H1 (cell line): ENCODE measurements around the gene GPC3. TPM values are rescaled to one million over a fixed set of nuclear protein-coding genes. Genes with fewer than 3 reads are reported as not detected.

Source experiments
- CTCF ChIA-PET: fragments of 300-600 bp; sonication (Branson Sonifier 250); formaldehyde crosslinking; loops from one replicate; lab custom pipeline; 2021; ENCODE audit not compliant: partially characterized antibody; lab: Charles Lee
- POLR2A ChIA-PET: fragments of 300-600 bp; sonication (Branson Sonifier 250); formaldehyde crosslinking; loops from one replicate; lab custom pipeline; 2021; ENCODE audit warnings: inconsistent platforms; ENCODE audit not compliant: partially characterized antibody; lab: Charles Lee
- DNase-seq, 2 experiments: peaks; one replicate each; pipeline versions ENCODE4 v3.0.0 to v3.0.0-alpha.2; 2010 to 2022; ENCODE audit warnings: low spot score in 2 of 2, low read depth in 1 of 2, mixed read lengths in 1 of 2
- FAIRE-seq: peaks from 2 replicates; lab custom pipeline; 2011; peaks lifted over from hg19 to GRCh38; lab: Jason Lieb, UNC
- H2AFZ ChIP-seq: 2 replicates; pipeline ENCODE4 v1.8.1; 2012; ENCODE audit warnings: low read length, inconsistent platforms
- H2AK5ac ChIP-seq: 2 replicates; pipeline ENCODE4 v1.6.1; 2013; ENCODE audit warnings: low read depth, low read length
- H2BK120ac ChIP-seq: replicated peaks from 2 replicates; pipeline ENCODE3; 2013; ENCODE audit warnings: low read depth, low read length, inconsistent platforms
- H2BK12ac ChIP-seq: 2 replicates; pipeline ENCODE4 v1.6.1; 2013; ENCODE audit warnings: low read depth, low read length
- H2BK15ac ChIP-seq: 2 replicates; pipeline ENCODE4 v1.6.1; 2013; ENCODE audit warnings: low read length
- H2BK20ac ChIP-seq: 2 replicates; pipeline ENCODE4 v1.6.1; 2013; ENCODE audit warnings: low read length
- H2BK5ac ChIP-seq: 2 replicates; pipeline ENCODE4 v1.6.1; 2013; ENCODE audit warnings: low read depth, low read length
- H3K14ac ChIP-seq: 2 replicates; pipeline ENCODE4 v1.6.1; 2013; ENCODE audit warnings: inconsistent platforms; ENCODE audit not compliant: insufficient read length
- H3K18ac ChIP-seq: 2 replicates; pipeline ENCODE4 v1.6.1; 2013; ENCODE audit warnings: low read length; ENCODE audit errors: extremely low read depth
- H3K23ac ChIP-seq: 2 replicates; pipeline ENCODE4 v1.6.1; 2013; ENCODE audit warnings: inconsistent platforms; ENCODE audit not compliant: insufficient read length
- H3K23me2 ChIP-seq: 2 replicates; pipeline ENCODE4 v1.6.1; 2013; ENCODE audit warnings: low read depth, low read length
- H3K27ac ChIP-seq: 2 replicates; pipeline ENCODE4 v1.6.1; 2011; ENCODE audit warnings: low read depth, low read length, inconsistent platforms
- H3K27me3 ChIP-seq, 4 experiments: replicated peaks in 1 of 4; 1 replicate in 1 of 4; 2 replicates in 3 of 4; pipeline versions ENCODE4 v1.6.1 to v1.8.1; 2011 to 2013; ENCODE audit warnings: low read length in 3 of 4, mild to moderate bottlenecking in 3 of 4, inconsistent platforms in 2 of 4, mixed read lengths in 2 of 4, moderate library complexity in 1 of 4; ENCODE audit not compliant: control insufficient read depth in 3 of 4, insufficient read depth in 3 of 4; ENCODE audit errors: extremely low read depth in 1 of 4
- H3K36me3 ChIP-seq, 4 experiments: 2 replicates each; pipeline versions ENCODE4 v1.6.1 to v1.8.1; 2011 to 2013; ENCODE audit warnings: mild to moderate bottlenecking in 4 of 4, low read length in 3 of 4, moderate library complexity in 2 of 4, control low read depth in 1 of 4, inconsistent platforms in 1 of 4; ENCODE audit not compliant: insufficient read depth in 4 of 4, control insufficient read depth in 2 of 4
- H3K4ac ChIP-seq: replicated peaks from 2 replicates; pipeline ENCODE3; 2013; ENCODE audit warnings: low read length, low read depth, mixed read lengths, inconsistent platforms; ENCODE audit not compliant: insufficient read length
- H3K4me1 ChIP-seq, 4 experiments: replicated peaks in 1 of 4; 1 replicate in 1 of 4; 2 replicates in 3 of 4; pipeline versions ENCODE4 v1.6.1 to v1.8.1; 2011 to 2013; ENCODE audit warnings: low read length in 3 of 4, inconsistent platforms in 2 of 4, mixed read lengths in 1 of 4; ENCODE audit not compliant: insufficient read depth in 4 of 4, control insufficient read depth in 3 of 4
- H3K4me2 ChIP-seq, 2 experiments: 2 replicates each; pipeline versions ENCODE4 v1.6.1 to v1.8.1; 2011 to 2013; ENCODE audit warnings: low read depth in 2 of 2, low read length in 2 of 2, control low read depth in 1 of 2, inconsistent platforms in 1 of 2, mild to moderate bottlenecking in 1 of 2; ENCODE audit not compliant: insufficient read depth in 1 of 2
- H3K4me3 ChIP-seq, 4 experiments: fragments of 200-600, 300-600 bp in 1 of 4; sonication (generic), shearing (Covaris generic), sonication (Bioruptor Twin) in 1 of 4; 2 replicates each; pipeline versions ENCODE4 v1.5.1 to v1.8.1; 2011 to 2016; ENCODE audit warnings: low read length in 4 of 4, low read depth in 3 of 4, control low read depth in 2 of 4, inconsistent platforms in 2 of 4, mild to moderate bottlenecking in 2 of 4, mixed read lengths in 1 of 4, moderate library complexity in 1 of 4; ENCODE audit not compliant: insufficient read depth in 2 of 4; ENCODE audit errors: extremely low read depth in 1 of 4
- H3K56ac ChIP-seq: replicated peaks from 2 replicates; pipeline ENCODE3; 2013; ENCODE audit warnings: low read depth, mild to moderate bottlenecking, mixed read lengths, low read length, inconsistent platforms; ENCODE audit not compliant: insufficient read length
- H3K79me1 ChIP-seq: 2 replicates; pipeline ENCODE4 v1.6.1; 2013; ENCODE audit warnings: low read depth, low read length, control low read depth
- H3K79me2 ChIP-seq, 2 experiments: 2 replicates each; pipeline versions ENCODE4 v1.6.1 to v1.8.1; 2012 to 2013; ENCODE audit warnings: low read length in 2 of 2, mild to moderate bottlenecking in 2 of 2, inconsistent platforms in 1 of 2; ENCODE audit not compliant: insufficient read depth in 2 of 2, control insufficient read depth in 1 of 2
- H3K9ac ChIP-seq, 4 experiments: replicated peaks in 1 of 4; 1 replicate in 1 of 4; 2 replicates in 3 of 4; pipeline versions ENCODE4 v1.6.1 to v1.8.1; 2011 to 2013; ENCODE audit warnings: low read depth in 3 of 4, low read length in 3 of 4, control low read depth in 2 of 4, mild to moderate bottlenecking in 2 of 4, moderate library complexity in 2 of 4, inconsistent platforms in 1 of 4; ENCODE audit errors: extremely low read depth in 1 of 4
- H3K9me3 ChIP-seq, 2 experiments: 2 replicates each; pipeline versions ENCODE4 v1.6.1 to v1.8.1; 2012 to 2013; ENCODE audit warnings: mild to moderate bottlenecking in 2 of 2, moderate library complexity in 2 of 2, control low read depth in 1 of 2, inconsistent platforms in 1 of 2, low read depth in 1 of 2, low read length in 1 of 2, mixed read lengths in 1 of 2; ENCODE audit not compliant: insufficient read depth in 2 of 2
- H4K20me1 ChIP-seq, 2 experiments: replicated peaks in 1 of 2; 2 replicates each; pipeline versions ENCODE3 to v1.8.1; 2011 to 2013; ENCODE audit warnings: inconsistent platforms in 2 of 2, low read length in 2 of 2, mild to moderate bottlenecking in 1 of 2; ENCODE audit not compliant: insufficient read depth in 2 of 2, control insufficient read depth in 1 of 2
- H4K5ac ChIP-seq: 2 replicates; pipeline ENCODE4 v1.6.1; 2013; ENCODE audit warnings: low read length, low read depth, mixed read lengths, inconsistent platforms; ENCODE audit not compliant: insufficient read length
- H4K8ac ChIP-seq: 2 replicates; pipeline ENCODE4 v1.8.0; 2013; ENCODE audit warnings: mild to moderate bottlenecking, moderate library complexity, low read length, inconsistent platforms; ENCODE audit not compliant: insufficient read depth; ENCODE audit errors: extremely low read depth
- H4K91ac ChIP-seq: replicated peaks from 2 replicates; pipeline ENCODE3; 2013; ENCODE audit warnings: low read length, mixed read lengths, inconsistent platforms; ENCODE audit not compliant: insufficient read length
- ATF2 ChIP-seq: IDR thresholded peaks from 2 replicates; pipeline ENCODE4 v1.6.1; 2012; ENCODE audit warnings: low read length, inconsistent platforms
- KDM1A ChIP-seq: fragments of 200-600, 300-600 bp; sonication (generic); IDR thresholded peaks from 2 replicates; pipeline ENCODE4 v1.7.1; 2016; ENCODE audit warnings: mild to moderate bottlenecking, low read length, borderline replicate concordance
- PHF8 ChIP-seq: fragments of 200-600 bp; sonication (generic); conservative IDR thresholded peaks from 2 replicates; pipeline ENCODE4 v1.7.1; 2012; ENCODE audit warnings: low read depth, mild to moderate bottlenecking, inconsistent platforms, low read length, moderate library complexity
- RAD21 ChIP-seq, 2 experiments: IDR thresholded peaks in 1 of 2; conservative IDR thresholded peaks in 1 of 2; 2 replicates each; pipeline ENCODE4 v1.6.1; 2011; ENCODE audit warnings: low read depth in 2 of 2, low read length in 2 of 2, improper control_type of control experiment in 1 of 2, inconsistent platforms in 1 of 2, mild to moderate bottlenecking in 1 of 2, moderate library complexity in 1 of 2
- RBBP5 ChIP-seq: IDR thresholded peaks from 2 replicates; pipeline ENCODE4 v1.7.1; 2012; ENCODE audit warnings: low read depth, mild to moderate bottlenecking, inconsistent platforms, low read length, moderate library complexity, borderline replicate concordance
- SP1 ChIP-seq: IDR thresholded peaks from 2 replicates; pipeline ENCODE4 v1.6.1; 2011; ENCODE audit warnings: low read depth, low read length
- SUZ12 ChIP-seq: fragments of 200-600 bp; sonication (generic); IDR thresholded peaks from 2 replicates; pipeline ENCODE4 v1.6.1; 2012; ENCODE audit warnings: mild to moderate bottlenecking, inconsistent platforms, low read length, moderate library complexity, mixed read lengths
- WGBS, 2 experiments: shearing (Covaris generic) in 1 of 2; methylation state at CpG; one replicate each; pipeline versions ENCODE4 v1.1.6 to v1.1.7; 2013 to 2015; ENCODE audit warnings: low lambda C conversion rate in 2 of 2, mixed read lengths in 2 of 2, inconsistent platforms in 1 of 2, low coverage in 1 of 2, missing lambda C conversion rate in 1 of 2; ENCODE audit not compliant: insufficient replicate concordance in 2 of 2, insufficient coverage in 1 of 2, insufficient read length in 1 of 2; ENCODE audit errors: extremely low coverage in 1 of 2, missing lambda C conversion rate in 1 of 2; 5-methylcytosine and 5-hydroxymethylcytosine counted together
- polyA plus RNA-seq, 7 experiments: library from polyadenylated mRNA; depleted of rRNA in 3 of 7; stranded (reverse) in 5 of 7; unstranded in 2 of 7; fragments of >200 nt in 5 of 7; fragments of 200-250 nt in 2 of 7; gene quantifications; 1 replicate in 5 of 7; 2 replicates in 1 of 7; 4 replicates in 1 of 7; pipeline versions ENCODE4 v1.2.1 to v1.2.3, GENCODE V29; 2011 to 2013; ENCODE audit warnings: missing spikeins in 2 of 7, mixed read lengths in 2 of 7
- total RNA-seq: library from RNA; stranded (reverse); fragmentation: NEBNext Ultra II Directional; extraction: Animal tissue kit (Norgen Biotek cat#: 25700); gene quantifications from 2 replicates; pipeline ENCODE4 v1.2.1, GENCODE V29; 2021

Gene GPC3
- total and polyA plus RNA-seq, 2 of the 8 experiments (the other 6 are each of a cell fraction or from before 2014, with no cell fraction given): 64.8 to 71.9 TPM

GRCh38 chrX:133513123-133513522, 472.3 kb downstream of the GPC3 start:
- no peak overlapping the region for H2BK120ac ChIP-seq
- ChIA-PET CTCF (interaction anchor here (0.6 to 1.1 kb wide), 2 partner anchors 10 to 19 kb away, joined by 3 read pairs; no protein-coding TSS in a partner anchor), POLR2A (no interaction called here)
- H3K79me1 ChIP-seq: no peaks in the 10 kb centered on the region
- H4K8ac ChIP-seq: no peak overlapping the region
- H3K27me3 ChIP-seq: no peaks in the 10 kb centered on the region
- no peak for FAIRE-seq
- no peaks in the 10 kb centered on the region; the same call in 1 of the 2 replicates for H3K23me2 ChIP-seq
- no peak for DNase-seq
- no peak overlapping the region for H3K4ac ChIP-seq
- no peak overlapping the region for H3K4me3 ChIP-seq
- H2BK5ac ChIP-seq: no peak overlapping the region
- H3K4me2 ChIP-seq: no peak overlapping the region
- H3K23ac ChIP-seq: no peak overlapping the region
- TF ChIP-seq SP1 (no peak), ATF2 (no peak), KDM1A (no peak), RBBP5 (no peak), SUZ12 (no peak), RAD21 (IDR thresholded peaks at IDR 0.05 in 1 of 2, conservative IDR thresholded peaks at IDR 0.05 in 1 of 2; ENCODE audit: low read depth in 2 of 2, low read length in 2 of 2) (no peak), PHF8 (no peak)
- TF ChIP-seq, all 59 proteins: peak for 0
- Histone ChIP-seq H4K20me1 (no peaks in the 10 kb centered on the region), H3K27ac (no peak overlapping the region), H3K56ac (no peak overlapping the region), H2BK12ac (no peak overlapping the region), H3K4me1 (peaks cover 0 to 3% (median 0%) of the 10 kb centered on the region in 4 experiments; a peak in 1 of 7 replicates), H2BK15ac (no peak overlapping the region), H3K9ac (no peak overlapping the region), H3K14ac (no peak overlapping the region), H2AFZ (no peak overlapping the region), H2BK20ac (no peak overlapping the region), H3K79me2 (no peaks in the 10 kb centered on the region), H3K9me3 (no peaks in the 10 kb centered on the region), H3K36me3 (no peaks in the 10 kb centered on the region), H3K18ac (no peak overlapping the region), H4K91ac (no peak overlapping the region), H4K5ac (no peak overlapping the region), H2AK5ac (no peak overlapping the region)
- 98% methylated on average over 5 of the region's 5 CpGs; no CpG with 5 or more reads in 1 of the 2 experiments for WGBS, 2 experiments
